HG03108 (cell line): ENCODE measurements around the gene VTI1A.
"Not testable (repeated sequence)": the region's sequence is repeated elsewhere in the genome, so short reads cannot be mapped to it uniquely, and the experiment has no call there.

Source experiments
- ATAC-seq: cut with Tn5 transposase; IDR thresholded peaks from one replicate; pipeline ENCODE4 v1.9.1; 2021; ENCODE audit warnings: moderate library complexity; ENCODE audit not compliant: unreplicated experiment

VTI1A gene

DNA sequence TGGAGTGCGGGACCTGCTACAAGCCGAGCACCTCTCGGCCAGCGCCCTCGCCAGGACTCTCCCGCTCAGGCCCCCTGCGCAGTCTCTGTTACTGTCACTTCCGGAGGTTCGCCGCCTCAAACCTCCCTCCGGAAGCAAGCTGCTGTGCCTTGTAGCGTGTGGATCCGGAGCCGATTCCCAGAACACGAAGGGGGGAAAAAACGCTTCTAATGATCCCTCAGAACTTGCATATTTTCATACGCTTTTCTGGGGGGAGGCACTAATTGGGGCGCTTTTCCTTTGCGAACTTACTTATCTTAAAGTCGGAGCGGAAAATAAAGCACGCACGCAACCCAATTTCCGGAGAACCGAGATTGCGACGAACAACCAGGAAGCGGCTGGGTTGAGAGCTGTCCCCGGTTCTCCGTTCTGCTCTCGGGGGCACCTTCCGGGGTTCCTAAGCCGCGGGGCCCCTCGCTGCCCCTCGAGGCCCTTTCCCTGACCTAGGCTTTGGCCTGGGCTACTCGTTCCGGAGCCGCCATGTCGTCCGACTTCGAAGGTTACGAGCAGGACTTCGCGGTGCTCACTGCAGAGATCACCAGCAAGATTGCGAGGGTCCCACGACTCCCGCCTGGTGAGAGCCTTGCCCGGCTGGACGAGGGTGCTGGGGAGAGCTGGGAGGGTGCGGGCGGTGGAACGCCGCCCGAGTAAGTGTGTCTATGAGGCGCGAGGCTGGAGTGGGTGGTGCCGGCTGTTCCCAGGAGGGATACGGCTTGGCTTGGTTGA lies at the start of gene VTI1A, which contains the start of gene ZDHHC6:
Gene VTI1A (plus strand): TSS at position 361 of the 765 bp plus-strand sequence. CDS start 159 bp downstream, at position 520.
Gene ZDHHC6 (minus strand): TSS at position 60 of the 765 bp plus-strand sequence. CDS start 1,478 bp downstream, outside the sequence.
- peak; percentile 90 for ATAC-seq

DNA sequence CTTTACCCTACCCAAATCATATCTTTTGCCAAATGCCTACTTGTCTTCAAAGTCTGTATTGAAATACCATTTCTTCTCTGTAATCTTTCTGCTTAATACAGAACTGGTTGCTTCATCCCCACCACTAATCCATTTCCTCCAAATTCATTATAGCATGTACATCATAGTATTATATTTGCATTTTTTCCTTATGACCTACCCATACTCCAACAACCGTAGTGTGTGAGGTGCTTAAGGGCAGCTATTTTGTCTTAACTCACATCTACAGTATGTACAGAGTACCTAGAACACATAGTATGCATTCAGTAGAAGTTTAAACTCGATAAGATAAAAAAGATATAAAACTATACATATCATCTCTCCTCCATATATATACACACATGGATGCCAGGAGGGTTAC lies 49.4 kb upstream of the VTI1A start:
- no peak for ATAC-seq

GRCh38 chr10:112402917-112403316 lies 44.1 kb upstream of the VTI1A start:
- no peak for ATAC-seq

DNA sequence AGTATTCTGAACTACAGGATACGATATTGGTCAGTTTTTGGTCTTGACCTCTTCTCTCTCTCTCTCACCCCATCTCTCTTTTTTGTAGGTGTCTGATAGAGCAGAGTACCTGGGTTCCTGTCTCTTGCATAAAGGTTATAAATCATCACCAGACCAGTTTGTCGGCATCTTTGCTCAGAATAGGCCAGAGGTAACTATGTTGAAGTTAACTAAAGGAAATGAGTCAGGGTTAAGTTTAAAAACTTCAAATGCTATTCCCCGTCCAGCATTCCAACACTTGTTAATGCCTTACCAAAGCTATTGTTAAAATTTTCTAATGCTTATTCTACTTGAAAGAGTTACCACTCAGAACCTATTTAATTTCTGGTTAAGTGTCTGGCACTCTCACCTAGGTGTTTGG lies 42.4 kb upstream of the VTI1A start:
- ATAC-seq, result no peak

DNA sequence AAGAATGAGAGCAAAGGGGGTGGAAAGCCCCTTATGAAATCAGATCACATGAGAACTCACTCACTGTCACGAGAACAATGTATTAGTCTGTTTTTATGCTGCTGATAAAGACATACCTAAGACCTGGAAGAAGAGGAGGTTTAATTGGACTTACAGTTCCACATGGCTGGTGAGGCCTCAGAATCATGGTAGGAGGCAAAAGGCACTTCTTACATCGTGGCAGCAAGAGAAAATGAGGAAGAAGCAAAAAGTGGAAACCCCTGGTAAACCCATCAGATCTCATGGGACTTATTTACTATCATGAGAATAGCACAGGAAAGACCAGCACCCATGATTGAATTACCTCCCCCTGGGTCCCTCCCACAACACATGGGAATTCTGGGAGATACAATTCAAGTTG lies 40.2 kb upstream of the VTI1A start:
- not testable (repeated sequence) for ATAC-seq

DNA sequence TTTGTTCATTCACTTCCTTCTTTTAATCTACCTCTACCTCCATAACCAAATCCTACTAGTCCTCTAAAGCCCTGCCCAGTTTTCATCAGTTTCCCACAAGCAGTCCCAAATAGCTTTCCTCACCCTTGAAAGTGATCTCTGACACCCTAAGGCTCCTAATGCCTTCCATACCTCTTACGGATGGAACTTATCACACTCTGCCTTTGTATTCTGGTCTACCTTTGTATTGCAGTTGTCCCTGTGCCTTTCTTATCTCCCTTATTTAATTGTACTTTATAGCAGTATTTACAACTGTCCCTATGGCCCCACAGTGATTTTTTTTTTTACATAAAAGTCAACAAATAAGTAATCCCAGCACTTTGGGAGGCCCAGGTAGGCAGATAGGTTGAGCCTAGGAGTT lies 39.3 kb upstream of the VTI1A start:
- ATAC-seq, result no peak

- no peak for ATAC-seq
These were observed 37.7 kb upstream of the VTI1A start for GRCh38 chr10:112409299-112409698.

DNA sequence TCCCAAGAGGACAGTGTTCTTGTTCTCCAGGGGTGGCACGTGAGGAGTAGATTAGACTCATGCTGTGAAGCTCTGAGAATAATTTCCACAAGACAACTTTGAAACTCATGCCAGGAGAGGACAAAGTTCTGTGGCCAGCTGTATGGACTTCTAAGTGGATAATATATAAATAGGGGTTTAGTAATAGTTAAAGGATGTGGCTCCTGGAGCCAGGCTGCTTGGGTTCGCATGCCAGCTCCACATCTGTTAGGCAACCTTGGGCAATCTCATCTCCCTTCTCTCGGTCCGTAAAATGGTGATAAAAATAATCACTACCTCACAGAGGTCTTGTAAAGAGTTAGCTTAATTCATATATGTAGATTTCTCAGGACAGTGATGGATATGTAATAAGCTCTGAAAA lies 37.3 kb upstream of the VTI1A start:
- ATAC-seq, result no peak

DNA sequence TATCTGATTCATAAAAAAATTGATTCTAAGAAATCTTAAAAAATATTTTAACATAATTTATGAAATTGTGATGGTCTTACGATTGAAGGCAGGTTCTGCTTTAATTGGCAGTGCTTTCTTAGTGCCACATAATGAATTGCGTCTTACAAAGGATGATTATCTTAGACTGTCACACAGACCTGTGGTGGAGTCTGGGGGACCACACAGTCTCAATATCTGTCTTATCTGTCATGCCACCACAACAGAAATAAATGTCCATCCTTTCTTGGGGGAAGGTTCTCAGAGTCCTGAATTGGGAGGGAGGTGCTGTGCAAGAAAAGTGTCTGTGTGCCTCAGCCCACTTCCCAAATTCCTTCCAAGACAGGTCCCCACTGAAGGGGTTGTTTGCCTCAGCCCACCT lies 34.3 kb upstream of the VTI1A start:
- no peak for ATAC-seq

GRCh38 chr10:112421731-112422130 lies 25.3 kb upstream of the VTI1A start:
- no peak for ATAC-seq

DNA sequence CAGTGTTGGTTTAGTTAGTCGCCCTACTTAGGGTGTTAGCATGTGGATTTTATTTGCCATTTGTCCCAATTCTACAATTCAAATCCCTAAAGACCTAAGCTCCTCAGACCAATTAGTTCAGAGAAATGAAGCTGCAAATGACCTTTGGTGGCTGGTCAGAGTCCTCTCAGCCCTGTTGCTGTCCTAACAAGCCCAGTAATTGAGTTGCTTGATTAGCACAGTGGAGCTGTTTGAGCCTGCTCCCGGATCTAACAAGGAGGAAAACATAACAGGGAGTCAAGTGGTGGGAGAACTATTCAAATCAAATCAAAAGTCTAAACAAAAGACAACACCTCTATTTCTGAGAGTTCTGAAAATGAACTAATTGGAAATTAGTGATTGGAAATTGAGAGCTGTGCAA lies 22.4 kb upstream of the VTI1A start:
- no peak for ATAC-seq

DNA sequence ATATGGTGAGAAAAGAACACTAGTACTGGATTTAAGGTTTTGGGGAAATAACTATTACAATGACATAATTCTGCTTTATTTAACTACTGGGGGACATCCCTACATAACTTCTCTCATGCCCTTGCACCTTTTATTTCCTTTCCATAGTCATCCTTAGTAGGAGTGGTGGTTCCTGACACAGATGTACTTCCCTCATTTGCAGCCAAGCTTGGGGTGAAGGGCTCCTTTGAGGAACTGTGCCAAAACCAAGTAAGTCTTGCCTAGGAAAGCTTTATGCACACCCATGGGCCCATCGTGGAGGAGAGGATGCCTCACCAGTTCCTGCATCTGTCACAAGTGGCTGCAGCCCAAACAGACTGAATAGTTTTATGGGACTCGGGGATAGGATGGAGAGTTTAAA lies 20.9 kb upstream of the VTI1A start:
- no peak for ATAC-seq

DNA sequence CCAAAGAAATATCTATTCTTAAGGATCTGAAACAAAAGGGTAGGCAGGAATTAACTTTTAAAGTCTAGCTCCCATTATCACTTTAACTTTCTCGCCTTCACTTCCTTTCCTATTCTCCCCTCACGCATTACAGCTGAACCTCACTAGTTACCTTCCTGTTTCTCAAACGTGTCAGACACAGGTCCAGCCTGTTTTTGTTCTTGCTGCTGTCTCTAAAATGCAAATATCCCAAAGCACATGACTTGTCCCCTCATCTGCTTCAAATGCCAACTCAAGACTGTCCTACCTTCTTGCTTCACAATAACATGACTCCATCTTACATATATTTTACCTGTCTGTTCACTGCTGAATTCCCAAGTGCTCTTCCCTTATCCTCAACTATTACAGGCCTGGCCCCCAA lies 17.9 kb upstream of the VTI1A start:
- ATAC-seq, result no peak

DNA sequence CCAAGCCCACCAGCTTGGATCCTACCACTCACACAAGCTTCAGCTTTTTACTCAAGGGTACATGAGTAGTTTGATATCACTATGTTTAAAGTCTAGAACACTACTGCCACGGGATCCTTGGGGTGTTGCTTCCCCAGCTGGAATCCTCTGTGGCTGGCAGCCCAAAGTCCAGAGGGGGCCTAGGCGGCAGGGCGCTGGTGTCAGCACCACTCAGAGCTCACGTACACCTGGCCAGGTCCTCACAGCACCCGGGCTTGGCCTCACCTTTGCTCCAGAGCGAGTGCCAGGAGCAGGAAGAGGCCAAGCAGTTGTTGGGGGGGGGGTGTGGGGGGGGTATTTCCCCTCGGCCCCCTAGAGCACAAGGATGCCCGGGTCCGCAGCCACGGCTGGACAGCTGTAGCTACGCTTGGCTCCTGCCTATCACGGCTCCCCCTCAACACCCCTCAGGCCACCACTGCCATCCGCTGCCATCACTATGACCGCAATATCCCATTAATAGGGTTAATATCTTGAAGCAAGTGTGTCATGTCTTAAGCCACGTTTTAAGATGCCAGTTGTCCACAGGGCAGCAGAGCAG lies 17.3 kb upstream of the VTI1A start:
- no peak for ATAC-seq

GRCh38 chr10:112433136-112433535 lies 13.9 kb upstream of the VTI1A start:
- no peak for ATAC-seq

DNA sequence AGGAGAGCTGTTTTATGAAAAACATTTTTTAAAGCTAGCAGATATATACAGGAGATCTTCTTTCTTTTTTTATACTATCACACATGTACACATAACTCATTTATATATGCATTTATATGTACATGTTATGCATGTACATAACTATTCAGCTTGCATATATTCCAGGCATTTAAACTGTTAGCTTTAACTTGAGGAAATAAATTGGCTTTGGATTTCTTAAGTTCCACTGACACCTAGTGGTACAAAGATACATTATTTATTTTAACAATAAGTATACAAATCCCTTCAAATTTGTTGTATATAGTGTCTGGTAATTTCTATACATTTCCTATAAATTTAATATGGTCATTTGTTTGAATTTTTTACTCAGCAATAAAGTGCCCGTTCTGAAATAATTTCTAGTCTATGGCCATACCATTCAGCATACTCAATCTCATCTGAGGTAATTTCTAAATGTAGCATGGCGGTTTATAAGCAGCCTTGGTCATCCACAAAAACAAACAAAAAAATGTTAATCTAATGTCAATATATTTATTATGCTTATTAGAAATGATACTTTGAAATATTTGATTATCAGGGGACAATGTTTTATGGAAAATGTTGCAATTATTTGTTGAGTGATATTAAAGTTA lies 11.9 kb upstream of the VTI1A start:
- ATAC-seq, result no peak

DNA sequence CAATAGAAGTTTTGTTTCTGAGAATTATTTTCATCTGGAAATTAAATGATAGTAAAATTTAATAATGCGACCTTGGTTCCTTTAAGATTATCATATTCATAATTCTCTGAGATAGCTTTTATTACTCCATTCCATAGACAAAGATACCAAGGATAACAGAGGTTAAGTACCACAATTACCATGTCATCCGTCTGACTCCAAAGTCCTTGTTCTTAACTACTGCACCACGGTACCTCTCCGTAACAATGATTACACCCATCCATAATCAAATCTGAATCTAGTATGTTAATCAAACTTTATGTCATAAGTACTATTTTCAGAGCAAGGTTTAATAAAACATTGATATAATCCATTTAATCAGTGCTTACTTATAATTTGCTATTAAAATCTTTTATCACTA lies 8.7 kb upstream of the VTI1A start:
- no peak for ATAC-seq

DNA sequence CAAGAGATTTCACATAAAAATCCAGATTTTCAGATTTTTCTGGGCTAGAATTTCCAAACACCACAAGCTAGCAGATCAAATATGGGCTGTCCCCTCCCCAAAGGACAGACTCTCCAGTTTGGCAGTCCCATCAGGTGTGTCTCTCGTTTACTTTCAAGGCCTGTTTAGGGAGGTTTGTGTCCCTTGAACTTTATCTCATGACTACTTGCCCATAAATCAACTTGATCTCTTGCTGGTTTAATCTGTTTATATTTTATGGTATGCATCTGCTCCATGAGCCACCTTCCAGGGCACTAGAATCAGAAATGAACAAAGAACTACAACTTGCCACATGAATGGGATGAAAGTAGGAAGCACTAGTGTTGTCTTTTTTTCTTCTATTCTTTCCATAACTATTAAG lies 5.5 kb upstream of the VTI1A start:
- ATAC-seq, result no peak

DNA sequence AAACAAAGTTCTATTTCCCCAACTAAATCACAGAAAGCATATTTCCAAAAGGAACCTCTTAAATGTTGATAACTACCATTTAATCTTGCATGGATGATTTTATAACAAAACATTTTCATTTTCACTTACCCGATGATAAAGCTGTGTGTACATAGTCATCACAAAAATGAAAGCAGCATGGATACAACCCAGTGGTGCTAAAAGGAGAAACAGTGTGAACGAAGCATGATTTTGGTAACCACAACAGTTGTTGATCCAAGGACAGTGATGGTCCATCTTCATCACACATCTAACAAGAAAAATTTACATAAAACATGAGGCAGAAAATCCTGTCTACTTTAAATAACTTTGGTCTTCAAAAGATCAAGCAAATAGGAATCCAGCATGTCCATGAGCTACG lies 5.0 kb upstream of the VTI1A start:
- ATAC-seq, result no peak

- no peak for ATAC-seq
These were observed 760 bp upstream of the VTI1A start for GRCh38 chr10:112446055-112446854.

DNA sequence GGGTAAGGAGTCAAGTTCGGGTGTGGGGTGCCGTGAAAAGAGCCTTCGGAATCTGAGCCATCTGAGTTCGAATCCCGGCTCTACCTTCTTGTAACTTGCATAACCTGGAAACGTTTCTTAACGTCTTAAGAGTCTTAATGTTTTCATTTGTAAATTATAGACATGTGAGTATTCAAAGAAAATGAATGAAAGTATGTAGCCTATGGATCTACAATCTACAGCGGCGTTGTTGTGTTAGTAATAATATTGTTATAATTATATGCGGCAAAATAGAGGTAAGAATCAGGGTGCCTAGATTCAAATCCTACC lies 559 bp downstream of the VTI1A start:
- ATAC-seq, result no peak

- no peak for ATAC-seq
These were observed 1.9 kb downstream of the VTI1A start for GRCh38 chr10:112448888-112449287.
